Measurements from ENCODE around the gene RANBP17. TPM values are rescaled to one million over a fixed set of nuclear protein-coding genes. Genes with fewer than 3 reads are reported as not detected.

Gene RANBP17
- total and polyA plus RNA-seq, 2 donors (not counting 1 experiment from before 2014, with no cell fraction given): 3.1 to 3.5 TPM

GRCh38 chr5:171340042-171340441, 478.2 kb downstream of the RANBP17 start:
- TF ChIP-seq EZH2 (IDR thresholded peaks at IDR 0.05; ENCODE audit: low read length, missing control alignments) (no peak), CTCF (conservative IDR thresholded peaks at IDR 0.05 in 1 of 2, IDR thresholded peaks at IDR 0.05 in 1 of 2; ENCODE audit: low read depth in 1 of 2, low read length in 2 of 2) (no peak)
- Histone ChIP-seq H3K4me2 (ENCODE audit: extremely low read depth, insufficient read depth, low read length) (no peak overlapping the region), H3K79me2 (ENCODE audit: control insufficient read depth, insufficient read depth, low read length) (no peaks in the 10 kb centered on the region), H3K9ac (ENCODE audit: insufficient read depth, low read length) (no peak overlapping the region), H3K9me3 (ENCODE audit: control insufficient read depth, insufficient read depth, low read depth, low read length) (no peaks in the 10 kb centered on the region), H3K27ac (ENCODE audit: insufficient read depth, low read length) (no peak overlapping the region), H2AFZ (ENCODE audit: low read length) (no peak overlapping the region), H3K4me3 (replicated peaks in 1 of 4; ENCODE audit: control extremely low read depth in 1 of 4, insufficient read depth in 1 of 4, low read depth in 3 of 4, low read length in 4 of 4) (no peak overlapping the region), H3K4me1 (ENCODE audit: control insufficient read depth, extremely low read depth, insufficient read depth, low read length) (no peaks in the 10 kb centered on the region), H4K20me1 (ENCODE audit: control insufficient read depth, extremely low read depth, insufficient read depth, low read length) (no peaks in the 10 kb centered on the region), H3K27me3 (ENCODE audit: control insufficient read depth, insufficient read depth, low read length) (no peaks in the 10 kb centered on the region), H3K36me3 (ENCODE audit: control insufficient read depth, insufficient read depth, low read length) (no peaks in the 10 kb centered on the region)
- no peak for DNase-seq (ENCODE audit: low read depth in 2 of 2)

- Histone ChIP-seq H2AFZ (ENCODE audit: low read length) (no peak overlapping the region), H3K4me3 (replicated peaks in 1 of 4; ENCODE audit: control extremely low read depth in 1 of 4, insufficient read depth in 1 of 4, low read depth in 3 of 4, low read length in 4 of 4) (no peak overlapping the region), H4K20me1 (ENCODE audit: control insufficient read depth, extremely low read depth, insufficient read depth, low read length) (no peaks in the 10 kb centered on the region), H3K4me2 (ENCODE audit: extremely low read depth, insufficient read depth, low read length) (no peak overlapping the region), H3K27me3 (ENCODE audit: control insufficient read depth, insufficient read depth, low read length) (no peaks in the 10 kb centered on the region), H3K79me2 (ENCODE audit: control insufficient read depth, insufficient read depth, low read length) (no peaks in the 10 kb centered on the region), H3K4me1 (ENCODE audit: control insufficient read depth, extremely low read depth, insufficient read depth, low read length) (no peaks in the 10 kb centered on the region), H3K27ac (ENCODE audit: insufficient read depth, low read length) (no peak overlapping the region), H3K9ac (ENCODE audit: insufficient read depth, low read length) (no peak overlapping the region), H3K9me3 (ENCODE audit: control insufficient read depth, insufficient read depth, low read depth, low read length) (no peaks in the 10 kb centered on the region), H3K36me3 (ENCODE audit: control insufficient read depth, insufficient read depth, low read length) (no peaks in the 10 kb centered on the region)
- no peak for DNase-seq (ENCODE audit: low read depth in 2 of 2)
- TF ChIP-seq CTCF (conservative IDR thresholded peaks at IDR 0.05 in 1 of 2, IDR thresholded peaks at IDR 0.05 in 1 of 2; ENCODE audit: low read depth in 1 of 2, low read length in 2 of 2) (no peak), EZH2 (IDR thresholded peaks at IDR 0.05; ENCODE audit: low read length, missing control alignments) (no peak)
These were observed 478.7 kb downstream of the RANBP17 start for GRCh38 chr5:171340491-171340890.

- Histone ChIP-seq H3K4me3 (replicated peaks in 1 of 4; ENCODE audit: control extremely low read depth in 1 of 4, insufficient read depth in 1 of 4, low read depth in 3 of 4, low read length in 4 of 4) (no peak overlapping the region), H3K27me3 (ENCODE audit: control insufficient read depth, insufficient read depth, low read length) (no peaks in the 10 kb centered on the region), H2AFZ (ENCODE audit: low read length) (no peak overlapping the region), H3K4me2 (ENCODE audit: extremely low read depth, insufficient read depth, low read length) (no peak overlapping the region), H3K27ac (ENCODE audit: insufficient read depth, low read length) (no peak overlapping the region), H3K4me1 (ENCODE audit: control insufficient read depth, extremely low read depth, insufficient read depth, low read length) (no peaks in the 10 kb centered on the region), H3K9ac (ENCODE audit: insufficient read depth, low read length) (no peak overlapping the region), H3K79me2 (ENCODE audit: control insufficient read depth, insufficient read depth, low read length) (no peaks in the 10 kb centered on the region), H4K20me1 (ENCODE audit: control insufficient read depth, extremely low read depth, insufficient read depth, low read length) (no peaks in the 10 kb centered on the region), H3K36me3 (ENCODE audit: control insufficient read depth, insufficient read depth, low read length) (no peaks in the 10 kb centered on the region), H3K9me3 (ENCODE audit: control insufficient read depth, insufficient read depth, low read depth, low read length) (no peaks in the 10 kb centered on the region)
- TF ChIP-seq EZH2 (IDR thresholded peaks at IDR 0.05; ENCODE audit: low read length, missing control alignments): no peak
- peak; percentile 71 to 76 for TF ChIP-seq CTCF (conservative IDR thresholded peaks at IDR 0.05 in 1 of 2, IDR thresholded peaks at IDR 0.05 in 1 of 2; ENCODE audit: low read depth in 1 of 2, low read length in 2 of 2)
- peak; percentile 52 to 74 for DNase-seq (ENCODE audit: low read depth in 2 of 2)
These were observed 480.7 kb downstream of the RANBP17 start for GRCh38 chr5:171342362-171343111.

Data from fibroblast of lung (primary cell).